ENCODE measurements around the gene STK39.

DNA sequence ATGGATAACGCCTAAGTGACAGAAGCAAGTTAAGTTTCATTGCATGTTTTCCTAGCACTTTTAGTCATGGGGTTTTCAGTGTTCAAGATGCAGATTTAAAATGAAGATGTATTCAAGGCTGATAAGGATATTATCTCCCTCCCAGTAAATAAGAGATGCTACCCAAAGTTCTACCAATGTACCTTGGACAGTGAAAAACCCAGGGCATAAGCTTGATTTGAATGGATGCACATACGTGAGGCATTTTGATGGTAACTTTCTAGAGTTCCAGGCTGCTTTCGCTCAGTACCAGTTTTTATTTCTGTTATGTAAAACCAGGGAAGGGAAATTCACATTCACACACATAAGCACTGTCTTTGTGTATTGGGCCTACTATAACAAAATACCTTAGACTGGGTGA, 90.3 kb downstream of the STK39 start:
- TF ChIP-seq, protein P1, sequence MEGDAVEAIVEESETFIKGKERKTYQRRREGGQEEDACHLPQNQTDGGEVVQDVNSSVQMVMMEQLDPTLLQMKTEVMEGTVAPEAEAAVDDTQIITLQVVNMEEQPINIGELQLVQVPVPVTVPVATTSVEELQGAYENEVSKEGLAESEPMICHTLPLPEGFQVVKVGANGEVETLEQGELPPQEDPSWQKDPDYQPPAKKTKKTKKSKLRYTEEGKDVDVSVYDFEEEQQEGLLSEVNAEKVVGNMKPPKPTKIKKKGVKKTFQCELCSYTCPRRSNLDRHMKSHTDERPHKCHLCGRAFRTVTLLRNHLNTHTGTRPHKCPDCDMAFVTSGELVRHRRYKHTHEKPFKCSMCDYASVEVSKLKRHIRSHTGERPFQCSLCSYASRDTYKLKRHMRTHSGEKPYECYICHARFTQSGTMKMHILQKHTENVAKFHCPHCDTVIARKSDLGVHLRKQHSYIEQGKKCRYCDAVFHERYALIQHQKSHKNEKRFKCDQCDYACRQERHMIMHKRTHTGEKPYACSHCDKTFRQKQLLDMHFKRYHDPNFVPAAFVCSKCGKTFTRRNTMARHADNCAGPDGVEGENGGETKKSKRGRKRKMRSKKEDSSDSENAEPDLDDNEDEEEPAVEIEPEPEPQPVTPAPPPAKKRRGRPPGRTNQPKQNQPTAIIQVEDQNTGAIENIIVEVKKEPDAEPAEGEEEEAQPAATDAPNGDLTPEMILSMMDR (IDR thresholded peaks at IDR 0.05; ENCODE audit: low read depth, low read length, poor library complexity, severe bottlenecking): no peak
- no peak for TF ChIP-seq EZH2phosphoT487 (IDR thresholded peaks at IDR 0.05; ENCODE audit: borderline replicate concordance, low read length)
